HCT116 (cell line): Measurements from ENCODE around the gene OR10J4. TPM values are rescaled to one million over a fixed set of nuclear protein-coding genes. Genes with fewer than 3 reads are reported as not detected.

ENCODE experiments used
- ATAC-seq: fragments of 200-7000 bp; cut with Tn5 transposase; 2 replicates; pipeline ENCODE4 v1.9.1; 2020; ENCODE audit warnings: mild to moderate bottlenecking, moderate library complexity
- BruUV-seq: library from RNA; stranded (reverse); fragments of 400-500 nt; replicated peaks from 2 replicates; lab custom pipeline; 2021; lab: Mats Ljungman, UMichigan
- CTCF ChIA-PET: fragments of 300-600 bp; sonication (Branson Sonifier 250); formaldehyde crosslinking; loops from one replicate; lab custom pipeline; 2021; ENCODE audit warnings: antibody characterized with exemption; lab: Charles Lee
- POLR2A ChIA-PET: fragments of 300-600, 350-600 bp; sonication (Branson Sonifier 250); formaldehyde crosslinking; loops from one replicate; lab custom pipeline; 2021; ENCODE audit warnings: antibody characterized with exemption; lab: Charles Lee
- RAD21 ChIA-PET, 2 experiments: fragments of 300-600 bp; sonication (Branson Sonifier 250); formaldehyde crosslinking; loops; one replicate each; lab custom pipeline; 2023; ENCODE audit warnings: low total read pairs in 2 of 2; ENCODE audit not compliant: uncharacterized antibody in 2 of 2, unreplicated experiment in 2 of 2, low non-redundant PET in 1 of 2; lab: Charles Lee
- DNase-seq: peaks from one replicate; pipeline ENCODE4 v3.0.0-alpha.2; 2010; ENCODE audit warnings: low read depth, low spot score
- H2AFZ ChIP-seq: fragments of 200-600 bp; shearing (Covaris generic), sonication (generic); 2 replicates; pipeline ENCODE4 v1.6.1; 2017; ENCODE audit warnings: low read depth, mixed run types, mixed read lengths, antibody characterized with exemption, low read length; ENCODE audit not compliant: poor library complexity, severe bottlenecking
- H3K27ac ChIP-seq: 2 replicates; pipeline ENCODE4 v1.5.1; 2012; ENCODE audit warnings: low read depth, low read length
- H3K27me3 ChIP-seq: fragments of 200-600 bp; sonication (generic); 2 replicates; pipeline ENCODE4 v1.6.1; 2016; ENCODE audit warnings: mixed run types, low read length, mixed read lengths; ENCODE audit not compliant: insufficient read depth
- H3K36me3 ChIP-seq, 2 experiments: fragments of 200-500 bp in 1 of 2; fragments of 200-600 bp in 1 of 2; sonication (Bioruptor generic) in 1 of 2; sonication (generic) in 1 of 2; 2 replicates each; pipeline versions ENCODE4 v1.5.1 to v1.6.1; 2014 to 2016; ENCODE audit warnings: low read length in 2 of 2, inconsistent platforms in 1 of 2, mixed read lengths in 1 of 2, mixed run types in 1 of 2; ENCODE audit not compliant: insufficient read depth in 2 of 2, control insufficient read depth in 1 of 2
- H3K4me1 ChIP-seq, 2 experiments: fragments of 200-600 bp in 1 of 2; sonication (generic) in 1 of 2; 2 replicates each; pipeline versions ENCODE4 v1.5.1 to v1.6.1; 2012 to 2017; ENCODE audit warnings: low read length in 2 of 2, inconsistent platforms in 1 of 2, mild to moderate bottlenecking in 1 of 2, mixed read lengths in 1 of 2, mixed run types in 1 of 2, moderate library complexity in 1 of 2; ENCODE audit not compliant: insufficient read depth in 2 of 2, control insufficient read depth in 1 of 2
- H3K4me2 ChIP-seq: fragments of 200-600 bp; sonication (generic); 2 replicates; pipeline ENCODE4 v1.6.1; 2017; ENCODE audit warnings: mixed run types, low read length, mixed read lengths
- H3K4me3 ChIP-seq, 2 experiments: fragments of 200-600 bp in 1 of 2; sonication (generic) in 1 of 2; replicated peaks in 1 of 2; 2 replicates each; pipeline ENCODE4 v1.5.1; 2011 to 2016; ENCODE audit warnings: low read length in 2 of 2, control low read depth in 1 of 2, low read depth in 1 of 2, mild to moderate bottlenecking in 1 of 2, mixed read lengths in 1 of 2, mixed run types in 1 of 2
- H3K79me2 ChIP-seq: fragments of 200-600 bp; sonication (generic); 2 replicates; pipeline ENCODE4 v1.6.1; 2017; ENCODE audit warnings: mild to moderate bottlenecking, mixed run types, low read length, moderate library complexity, mixed read lengths; ENCODE audit not compliant: insufficient read depth
- H3K9ac ChIP-seq: fragments of 200-600 bp; sonication (generic); 2 replicates; pipeline ENCODE4 v1.6.1; 2016; ENCODE audit warnings: low read length, mixed read lengths
- H3K9me2 ChIP-seq: fragments of 200-600 bp; sonication (generic), shearing (Covaris generic); 2 replicates; pipeline ENCODE4 v1.6.1; 2017; ENCODE audit warnings: mixed run types, mild to moderate bottlenecking, moderate library complexity; ENCODE audit not compliant: insufficient read depth
- H3K9me3 ChIP-seq, 2 experiments: fragments of 200-500 bp in 1 of 2; fragments of 200-600 bp in 1 of 2; sonication (Bioruptor generic) in 1 of 2; sonication (generic) in 1 of 2; 2 replicates each; pipeline ENCODE4 v1.6.1; 2014 to 2017; ENCODE audit warnings: low read length in 2 of 2, mixed read lengths in 2 of 2, inconsistent platforms in 1 of 2, low read depth in 1 of 2, mild to moderate bottlenecking in 1 of 2, mixed run types in 1 of 2, moderate library complexity in 1 of 2; ENCODE audit not compliant: control insufficient read depth in 1 of 2, insufficient read depth in 1 of 2
- H4K20me1 ChIP-seq: fragments of 200-600 bp; sonication (generic), shearing (Covaris generic); 2 replicates; pipeline ENCODE4 v1.6.1; 2017; ENCODE audit warnings: mixed run types, mild to moderate bottlenecking, moderate library complexity; ENCODE audit not compliant: insufficient read depth
- CBX3 ChIP-seq: IDR thresholded peaks from 2 replicates; pipeline ENCODE4 v1.6.1; 2012; ENCODE audit warnings: low read depth
- CEBPB ChIP-seq: IDR thresholded peaks from 2 replicates; pipeline ENCODE4 v1.6.1; 2012; ENCODE audit warnings: low read depth
- ELF1 ChIP-seq: IDR thresholded peaks from 2 replicates; pipeline ENCODE4 v1.6.1; 2012; ENCODE audit warnings: low read depth, borderline replicate concordance
- EZH2 ChIP-seq: fragments of 200-600 bp; sonication (generic); IDR thresholded peaks from 2 replicates; pipeline ENCODE4 v1.6.1; 2017; ENCODE audit warnings: antibody characterized with exemption, mixed run types
- EZH2phosphoT487 ChIP-seq: fragments of 200-600 bp; IDR thresholded peaks from 2 replicates; pipeline ENCODE4 v1.6.1; 2018; ENCODE audit warnings: antibody characterized with exemption, borderline replicate concordance
- FOSL1 ChIP-seq: IDR thresholded peaks from 2 replicates; pipeline ENCODE4 v1.6.1; 2012; ENCODE audit warnings: low read depth
- JUND ChIP-seq: IDR thresholded peaks from 2 replicates; pipeline ENCODE4 v1.6.1; 2012
- POLR2A ChIP-seq: IDR thresholded peaks from 2 replicates; pipeline ENCODE4 v1.7.0; 2011; ENCODE audit warnings: borderline replicate concordance; ENCODE audit not compliant: insufficient read depth, insufficient read length; ENCODE audit errors: extremely low read depth
- RAD21 ChIP-seq: IDR thresholded peaks from 2 replicates; pipeline ENCODE4 v1.6.1; 2012; ENCODE audit warnings: low read depth, mild to moderate bottlenecking
- SIN3A ChIP-seq: IDR thresholded peaks from 2 replicates; pipeline ENCODE4 v1.6.1; 2012; ENCODE audit warnings: low read depth
- SP1 ChIP-seq: IDR thresholded peaks from 2 replicates; pipeline ENCODE4 v1.6.1; 2012; ENCODE audit warnings: low read depth
- SRF ChIP-seq: IDR thresholded peaks from 2 replicates; pipeline ENCODE4 v1.6.1; 2012; ENCODE audit warnings: low read depth
- TCF7L2 ChIP-seq: IDR thresholded peaks from 2 replicates; pipeline ENCODE4 v1.7.0; 2011; ENCODE audit warnings: borderline replicate concordance, inconsistent platforms; ENCODE audit not compliant: insufficient read depth, insufficient read length; ENCODE audit errors: extremely low read depth
- ZBTB33 ChIP-seq: IDR thresholded peaks from 2 replicates; pipeline ENCODE4 v1.6.1; 2011; ENCODE audit warnings: mild to moderate bottlenecking, low read length, moderate library complexity; ENCODE audit not compliant: insufficient replicate concordance; ENCODE audit errors: extremely low read depth
- ZFX ChIP-seq: fragments of 450-650 bp; IDR thresholded peaks from 2 replicates; pipeline ENCODE4 v1.6.1; 2017
- ZNF274 ChIP-seq: fragments of 200-500 bp; sonication (Bioruptor generic); IDR thresholded peaks from 2 replicates; pipeline ENCODE4 v1.6.1; 2014; ENCODE audit warnings: mild to moderate bottlenecking, low read depth, low read length, inconsistent platforms
- intact Hi-C: fragments of 100-400 bp; cut with micrococcal nuclease; formaldehyde crosslinking; loops from 2 replicates; pipeline ENCODE4 v1.10.0; 2022
- total RNA-seq: library from RNA; stranded (reverse); gene quantifications from one replicate; pipeline ENCODE4 v1.2.1, GENCODE V29; 2021; ENCODE audit not compliant: unreplicated experiment
- TF ChIP-seq, protein P1 (sequence below): IDR thresholded peaks from 2 replicates; pipeline ENCODE4 v1.6.1; 2012
- TF ChIP-seq, protein P2 (sequence below), 3 experiments: fragments of 200-600 bp in 1 of 3; sonication (generic) in 1 of 3; IDR thresholded peaks in 2 of 3; conservative IDR thresholded peaks in 1 of 3; 2 replicates each; pipeline ENCODE4 v1.5.1; 2012 to 2017; ENCODE audit warnings: low read depth in 2 of 3, low read length in 2 of 3, antibody characterized with exemption in 1 of 3, borderline replicate concordance in 1 of 3, control low read depth in 1 of 3, mild to moderate bottlenecking in 1 of 3, mixed read lengths in 1 of 3, mixed run types in 1 of 3, moderate library complexity in 1 of 3; ENCODE audit not compliant: insufficient read depth in 1 of 3
- TF ChIP-seq, protein P3 (sequence below): IDR thresholded peaks from 2 replicates; pipeline ENCODE4 v1.6.1; 2012; ENCODE audit warnings: low read depth
- TF ChIP-seq, protein P4 (sequence below): IDR thresholded peaks from 2 replicates; pipeline ENCODE4 v1.6.1; 2012

Gene OR10J4
- total RNA-seq, 1 experiment from 2014 or later = not detected

- peaks cover 13% of the 10 kb centered on the region; the same call in 1 of the 2 replicates for H3K27me3 ChIP-seq
- no peak overlapping the region for H3K9ac ChIP-seq
- H3K79me2 ChIP-seq = no peaks in the 10 kb centered on the region
- ChIA-PET CTCF (no interaction called here), POLR2A (no interaction called here), RAD21 (no interaction called here)
- H3K36me3 ChIP-seq = no peaks in the 10 kb centered on the region
- BruUV-seq = no TSS peak
- DNase-seq (no peak), ATAC-seq (no peak)
- no peak overlapping the region for H2AFZ ChIP-seq
- H4K20me1 ChIP-seq = no peaks in the 10 kb centered on the region
- no peaks in the 10 kb centered on the region for H3K4me1 ChIP-seq
- H3K9me2 ChIP-seq = no peaks in the 10 kb centered on the region
- no peak overlapping the region for H3K27ac ChIP-seq
- H3K9me3 ChIP-seq = no peaks in the 10 kb centered on the region
- TF ChIP-seq EZH2 (no peak), CBX3 (no peak), SIN3A (no peak), JUND (no peak), ZBTB33 (no peak), RAD21 (no peak), EZH2phosphoT487 (no peak), ZNF274 (no peak), CEBPB (no peak), SRF (no peak), POLR2A (no peak), ELF1 (no peak), FOSL1 (no peak), ZFX (no peak), TCF7L2 (no peak), SP1 (no peak)
- TF ChIP-seq, protein P1, sequence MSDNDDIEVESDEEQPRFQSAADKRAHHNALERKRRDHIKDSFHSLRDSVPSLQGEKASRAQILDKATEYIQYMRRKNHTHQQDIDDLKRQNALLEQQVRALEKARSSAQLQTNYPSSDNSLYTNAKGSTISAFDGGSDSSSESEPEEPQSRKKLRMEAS = no peak
- TF ChIP-seq, protein P2, sequence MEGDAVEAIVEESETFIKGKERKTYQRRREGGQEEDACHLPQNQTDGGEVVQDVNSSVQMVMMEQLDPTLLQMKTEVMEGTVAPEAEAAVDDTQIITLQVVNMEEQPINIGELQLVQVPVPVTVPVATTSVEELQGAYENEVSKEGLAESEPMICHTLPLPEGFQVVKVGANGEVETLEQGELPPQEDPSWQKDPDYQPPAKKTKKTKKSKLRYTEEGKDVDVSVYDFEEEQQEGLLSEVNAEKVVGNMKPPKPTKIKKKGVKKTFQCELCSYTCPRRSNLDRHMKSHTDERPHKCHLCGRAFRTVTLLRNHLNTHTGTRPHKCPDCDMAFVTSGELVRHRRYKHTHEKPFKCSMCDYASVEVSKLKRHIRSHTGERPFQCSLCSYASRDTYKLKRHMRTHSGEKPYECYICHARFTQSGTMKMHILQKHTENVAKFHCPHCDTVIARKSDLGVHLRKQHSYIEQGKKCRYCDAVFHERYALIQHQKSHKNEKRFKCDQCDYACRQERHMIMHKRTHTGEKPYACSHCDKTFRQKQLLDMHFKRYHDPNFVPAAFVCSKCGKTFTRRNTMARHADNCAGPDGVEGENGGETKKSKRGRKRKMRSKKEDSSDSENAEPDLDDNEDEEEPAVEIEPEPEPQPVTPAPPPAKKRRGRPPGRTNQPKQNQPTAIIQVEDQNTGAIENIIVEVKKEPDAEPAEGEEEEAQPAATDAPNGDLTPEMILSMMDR (IDR thresholded peaks at IDR 0.05 in 2 of 3, conservative IDR thresholded peaks at IDR 0.05 in 1 of 3; ENCODE audit: borderline replicate concordance in 1 of 3, insufficient read depth in 1 of 3, low read depth in 2 of 3, low read length in 2 of 3) = no peak
- TF ChIP-seq, protein P3, sequence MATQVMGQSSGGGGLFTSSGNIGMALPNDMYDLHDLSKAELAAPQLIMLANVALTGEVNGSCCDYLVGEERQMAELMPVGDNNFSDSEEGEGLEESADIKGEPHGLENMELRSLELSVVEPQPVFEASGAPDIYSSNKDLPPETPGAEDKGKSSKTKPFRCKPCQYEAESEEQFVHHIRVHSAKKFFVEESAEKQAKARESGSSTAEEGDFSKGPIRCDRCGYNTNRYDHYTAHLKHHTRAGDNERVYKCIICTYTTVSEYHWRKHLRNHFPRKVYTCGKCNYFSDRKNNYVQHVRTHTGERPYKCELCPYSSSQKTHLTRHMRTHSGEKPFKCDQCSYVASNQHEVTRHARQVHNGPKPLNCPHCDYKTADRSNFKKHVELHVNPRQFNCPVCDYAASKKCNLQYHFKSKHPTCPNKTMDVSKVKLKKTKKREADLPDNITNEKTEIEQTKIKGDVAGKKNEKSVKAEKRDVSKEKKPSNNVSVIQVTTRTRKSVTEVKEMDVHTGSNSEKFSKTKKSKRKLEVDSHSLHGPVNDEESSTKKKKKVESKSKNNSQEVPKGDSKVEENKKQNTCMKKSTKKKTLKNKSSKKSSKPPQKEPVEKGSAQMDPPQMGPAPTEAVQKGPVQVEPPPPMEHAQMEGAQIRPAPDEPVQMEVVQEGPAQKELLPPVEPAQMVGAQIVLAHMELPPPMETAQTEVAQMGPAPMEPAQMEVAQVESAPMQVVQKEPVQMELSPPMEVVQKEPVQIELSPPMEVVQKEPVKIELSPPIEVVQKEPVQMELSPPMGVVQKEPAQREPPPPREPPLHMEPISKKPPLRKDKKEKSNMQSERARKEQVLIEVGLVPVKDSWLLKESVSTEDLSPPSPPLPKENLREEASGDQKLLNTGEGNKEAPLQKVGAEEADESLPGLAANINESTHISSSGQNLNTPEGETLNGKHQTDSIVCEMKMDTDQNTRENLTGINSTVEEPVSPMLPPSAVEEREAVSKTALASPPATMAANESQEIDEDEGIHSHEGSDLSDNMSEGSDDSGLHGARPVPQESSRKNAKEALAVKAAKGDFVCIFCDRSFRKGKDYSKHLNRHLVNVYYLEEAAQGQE = no peak
- TF ChIP-seq, protein P4, sequence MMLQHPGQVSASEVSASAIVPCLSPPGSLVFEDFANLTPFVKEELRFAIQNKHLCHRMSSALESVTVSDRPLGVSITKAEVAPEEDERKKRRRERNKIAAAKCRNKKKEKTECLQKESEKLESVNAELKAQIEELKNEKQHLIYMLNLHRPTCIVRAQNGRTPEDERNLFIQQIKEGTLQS = no peak
- H3K4me2 ChIP-seq = no peak overlapping the region
- intact Hi-C loops = no loop called here
- H3K4me3 ChIP-seq = no peak overlapping the region
Measured at GRCh38 chr1:159442428-159442827, 10.4 kb downstream of the OR10J4 start.
